Kidney epithelial cell (primary cell): ENCODE data around the gene SETD5. TPM values are rescaled to one million over a fixed set of nuclear protein-coding genes. Genes with fewer than 3 reads are reported as not detected.
"Not testable (repeated sequence)": the region's sequence is repeated elsewhere in the genome, so short reads cannot be mapped to it uniquely, and the experiment has no call there.

Source experiments
- DNase-seq: peaks from one replicate; pipeline ENCODE4 v3.0.0-alpha.2; 2010; ENCODE audit warnings: low read depth
- H3K27me3 ChIP-seq: 2 replicates; pipeline ENCODE4 v1.6.0; 2011; ENCODE audit warnings: low read length; ENCODE audit not compliant: control insufficient read depth, insufficient read depth
- H3K36me3 ChIP-seq: 2 replicates; pipeline ENCODE4 v1.5.1; 2011; ENCODE audit warnings: low read length; ENCODE audit not compliant: control insufficient read depth, insufficient read depth
- H3K4me3 ChIP-seq: 2 replicates; pipeline ENCODE4 v1.5.1; 2011; ENCODE audit warnings: low read depth, mild to moderate bottlenecking, control low read depth, low read length
- CTCF ChIP-seq: IDR thresholded peaks from 2 replicates; pipeline ENCODE4 v1.5.1; 2011; ENCODE audit warnings: mild to moderate bottlenecking, moderate library complexity, low read length, control low read depth, inconsistent platforms; ENCODE audit not compliant: insufficient read depth, poor library complexity, severe bottlenecking
- total RNA-seq: library from RNA; depleted of rRNA; stranded (reverse); fragments of >200 nt; gene quantifications from 2 replicates; pipeline ENCODE4 v1.2.3, GENCODE V29; 2015

SETD5 gene
- total RNA-seq, 1 donor from 2014 or later, result 49.1 TPM

DNA sequence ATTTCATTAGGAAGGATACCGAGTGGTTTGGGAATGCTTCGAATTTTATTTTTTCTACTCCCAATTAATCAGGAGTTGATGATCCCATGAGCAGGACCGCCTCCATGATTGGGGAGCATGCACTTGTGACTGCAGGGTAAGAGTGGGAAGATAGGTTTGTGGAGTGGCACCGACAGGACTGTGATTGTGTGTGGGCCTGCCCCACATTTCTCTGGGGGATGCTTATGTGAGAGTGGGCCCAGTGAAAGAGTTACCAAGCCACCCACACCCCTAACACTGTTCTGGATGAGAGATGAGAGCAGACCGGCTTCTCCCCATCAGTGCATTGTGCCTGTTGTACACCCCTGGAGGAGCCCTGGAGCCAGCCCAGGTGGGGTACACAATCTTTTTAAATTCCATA is 79.5 kb downstream of the SETD5 start:
- DNase-seq, result no peak
- Histone ChIP-seq H3K4me3 (no peak overlapping the region), H3K27me3 (no peaks in the 10 kb centered on the region), H3K36me3 (peaks cover 8% of the 10 kb centered on the region)
- TF ChIP-seq CTCF, result no peak

DNA sequence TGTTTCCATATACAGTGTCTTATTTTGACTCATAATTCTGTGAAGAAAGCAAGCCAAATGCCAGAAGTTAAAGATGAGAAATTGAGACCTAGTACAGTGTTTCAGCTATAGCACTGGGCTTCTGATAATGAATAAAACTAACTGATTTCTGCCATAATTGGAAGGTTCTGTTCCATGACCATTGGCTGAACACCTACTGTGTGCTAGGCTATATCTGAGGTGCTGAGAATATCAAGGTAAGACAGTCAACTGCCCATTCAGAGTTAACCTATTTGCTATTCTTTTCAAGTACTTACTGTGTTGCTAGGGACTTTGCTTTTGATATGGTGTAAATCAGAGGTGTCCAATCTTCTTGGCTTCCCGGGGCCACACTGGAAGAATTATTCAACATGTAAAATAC is 82.8 kb downstream of the SETD5 start:
- TF ChIP-seq CTCF, result no peak
- Histone ChIP-seq H3K27me3 (no peaks in the 10 kb centered on the region), H3K4me3 (no peak overlapping the region), H3K36me3 (peaks cover 6% of the 10 kb centered on the region)
- DNase-seq, result no peak

DNA sequence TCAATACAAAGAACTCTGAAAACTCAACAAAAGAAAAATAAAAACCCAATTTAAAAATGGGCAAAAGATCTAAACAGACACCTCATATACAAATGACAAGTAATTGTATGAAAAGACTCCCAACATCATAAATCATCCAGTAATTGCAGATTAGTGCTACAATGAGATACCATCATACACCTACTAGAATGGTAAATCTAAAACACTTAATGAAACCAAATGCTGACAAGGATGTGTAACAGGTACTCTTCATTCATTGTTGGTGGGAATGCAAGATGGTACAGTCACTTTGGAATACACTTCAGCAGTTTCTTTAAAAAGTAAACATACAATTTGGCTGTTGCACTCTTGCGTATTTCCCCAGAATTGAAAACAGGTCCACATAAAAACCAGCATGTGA is 87.8 kb downstream of the SETD5 start:
- no peak for TF ChIP-seq CTCF
- H3K27me3 ChIP-seq, result no peaks in the 10 kb centered on the region

DNA sequence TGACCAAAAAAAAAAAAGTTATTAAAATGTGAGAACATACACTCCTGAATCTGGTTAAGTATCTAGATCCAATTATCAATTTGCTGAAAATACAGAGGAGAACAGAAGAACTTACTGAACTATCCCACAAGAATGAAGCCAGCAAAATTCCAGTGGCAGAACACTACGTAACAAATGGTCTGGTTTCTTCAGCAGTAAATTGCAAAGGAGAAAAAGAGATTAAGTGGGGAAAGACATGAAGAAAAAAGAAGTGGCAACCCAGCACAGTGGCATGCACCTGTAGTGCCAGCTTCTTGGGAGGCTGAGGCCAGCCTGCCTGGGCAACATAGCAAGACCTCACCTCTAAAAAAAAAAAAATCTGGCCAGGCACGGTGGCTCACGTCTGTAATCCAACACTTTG is 94.1 kb downstream of the SETD5 start:
- Histone ChIP-seq H3K4me3 (no peak overlapping the region), H3K27me3 (no peaks in the 10 kb centered on the region), H3K36me3 (no peaks in the 10 kb centered on the region)
- TF ChIP-seq CTCF, result no peak
- DNase-seq, result no peak

More for the DNA sequence above, 87.8 kb downstream of the SETD5 start:
- Histone ChIP-seq H3K4me3 (no peak overlapping the region), H3K36me3 (peaks cover 1% of the 10 kb centered on the region)
- DNase-seq, result no peak

DNA sequence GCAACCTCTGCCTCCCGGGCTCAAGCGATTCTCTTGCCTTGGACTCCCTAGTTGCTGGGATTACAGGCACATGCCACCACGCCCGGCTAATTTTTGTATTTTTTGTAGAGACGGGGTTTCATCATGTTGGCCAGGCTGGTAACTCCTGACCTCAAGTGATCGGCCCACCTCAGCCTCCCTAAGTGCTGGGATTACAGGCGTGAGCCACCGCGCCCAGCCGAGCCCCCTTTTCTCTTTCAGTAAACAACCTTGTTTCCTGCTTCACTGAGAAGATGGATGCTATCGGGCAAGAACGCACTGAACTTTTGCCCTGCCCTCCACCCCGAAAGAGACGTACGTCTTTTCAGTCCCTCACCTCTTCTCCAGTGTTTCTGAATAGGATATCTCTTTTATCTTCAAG is 96.6 kb downstream of the SETD5 start:
- not testable (repeated sequence) for H3K36me3 ChIP-seq, H3K27me3 ChIP-seq, H3K4me3 ChIP-seq, DNase-seq

GRCh38 chr3:9496893-9497292 is 99.5 kb downstream of the SETD5 start:
- no peak for DNase-seq
- Histone ChIP-seq H3K27me3 (peaks cover 15% of the 10 kb centered on the region), H3K36me3 (no peaks in the 10 kb centered on the region), H3K4me3 (no peak overlapping the region)
- TF ChIP-seq CTCF, result no peak
